HG02885 (cell line): ENCODE measurements around the gene MSL3B.

Experiments used
- ATAC-seq: cut with Tn5 transposase; IDR thresholded peaks from one replicate; pipeline ENCODE4 v1.9.1; 2021; ENCODE audit warnings: mild to moderate bottlenecking; ENCODE audit not compliant: unreplicated experiment, poor library complexity

MSL3B gene

DNA sequence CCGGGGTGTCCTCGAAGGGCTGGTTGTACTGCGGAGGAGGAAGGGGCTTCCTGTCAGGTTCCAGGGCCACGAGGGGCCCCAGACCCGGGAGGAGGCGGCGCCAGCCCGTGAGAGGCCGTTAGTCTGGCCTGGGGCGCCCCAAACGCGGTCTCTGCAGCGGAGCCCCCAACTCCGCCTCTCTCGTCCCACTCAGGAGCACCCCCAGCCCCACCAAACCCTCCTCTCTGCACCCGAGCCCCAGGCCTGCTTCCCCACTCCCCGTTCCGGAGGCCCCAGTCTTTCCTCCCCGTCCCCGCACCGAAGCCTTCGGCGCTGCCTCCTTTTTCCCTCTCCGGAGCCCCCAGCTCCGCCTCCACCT is 14.3 kb downstream of the MSL3B start:
- no peak for ATAC-seq

GRCh38 chr2:233853353-233853752 is 14.8 kb downstream of the MSL3B start:
- ATAC-seq, result no peak

GRCh38 chr2:233852056-233852455 is 16.1 kb downstream of the MSL3B start:
- no peak for ATAC-seq

GRCh38 chr2:233851169-233851568 is 17.0 kb downstream of the MSL3B start:
- ATAC-seq, result no peak

- no peak for ATAC-seq
Observed at GRCh38 chr2:233850745-233851144, 17.4 kb downstream of the MSL3B start.

DNA sequence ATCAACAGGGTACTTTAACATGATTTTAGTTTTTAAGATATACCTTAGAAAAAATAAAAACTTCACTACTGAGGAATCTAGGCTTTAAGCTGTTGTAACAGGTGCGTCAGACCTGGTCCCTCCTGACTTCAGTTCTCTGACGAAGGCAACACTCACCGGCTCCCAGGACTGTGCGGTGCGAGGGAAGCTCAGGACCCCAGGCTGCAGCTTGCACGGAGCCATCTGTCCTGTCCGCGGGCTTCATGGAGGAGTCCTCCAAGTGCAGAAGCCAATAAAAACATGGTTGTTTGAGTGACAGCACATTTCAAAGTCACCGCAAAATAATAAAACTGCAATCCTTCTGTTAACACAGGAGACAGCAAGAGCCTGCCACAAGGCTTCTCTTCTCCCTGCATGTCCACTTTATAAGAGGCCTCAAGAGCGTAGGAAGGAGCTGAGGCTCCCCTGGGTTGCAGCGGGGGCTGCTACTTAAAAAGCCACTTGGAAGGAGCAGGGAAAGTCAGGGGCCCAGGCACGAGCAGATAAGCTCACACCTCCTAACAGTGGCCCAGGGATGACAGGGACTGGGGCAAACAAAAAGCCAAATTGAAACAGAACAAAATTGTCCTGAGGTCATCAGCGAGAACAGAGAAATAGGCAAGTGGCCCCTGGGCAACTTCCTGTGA is 18.4 kb downstream of the MSL3B start:
- ATAC-seq, result no peak

GRCh38 chr2:233848276-233848675 is 19.9 kb downstream of the MSL3B start:
- no peak for ATAC-seq

DNA sequence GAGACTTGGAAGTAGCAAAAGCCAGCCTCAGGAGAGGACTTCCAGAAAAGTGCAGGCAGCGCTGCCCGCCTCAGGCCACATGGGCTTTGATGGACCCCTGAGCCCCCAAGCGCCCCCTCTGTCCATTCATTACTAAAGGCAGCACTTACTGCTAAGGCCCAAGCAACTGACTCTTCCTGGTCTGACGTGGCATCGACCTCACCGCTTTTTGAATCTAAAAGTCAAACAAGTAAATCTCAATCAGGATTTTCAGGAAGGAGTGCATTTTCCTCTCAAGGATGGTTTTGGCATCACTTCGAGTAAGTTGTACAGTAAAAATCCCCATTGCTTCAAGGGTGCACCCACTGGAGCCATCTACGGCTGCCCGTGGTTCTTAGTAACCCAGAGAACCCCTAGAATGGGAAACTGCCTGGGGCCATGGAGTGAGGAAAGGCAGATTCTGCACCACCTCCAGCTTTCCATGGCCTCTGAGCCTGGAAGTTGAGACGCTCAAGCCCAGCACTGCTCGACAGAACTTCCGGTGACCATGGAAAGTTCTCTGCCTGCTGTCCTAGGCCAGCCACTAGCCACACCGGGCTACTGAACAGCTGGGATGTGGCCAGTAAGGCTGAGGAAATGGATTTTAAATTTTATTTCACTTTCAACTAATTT is 20.8 kb downstream of the MSL3B start:
- no peak for ATAC-seq

GRCh38 chr2:233846387-233847247 is 21.6 kb downstream of the MSL3B start:
- no peak for ATAC-seq

- no peak for ATAC-seq
Observed at GRCh38 chr2:233845301-233846060, 22.7 kb downstream of the MSL3B start.

- no peak for ATAC-seq
Observed at GRCh38 chr2:233844836-233845235, 23.4 kb downstream of the MSL3B start.

DNA sequence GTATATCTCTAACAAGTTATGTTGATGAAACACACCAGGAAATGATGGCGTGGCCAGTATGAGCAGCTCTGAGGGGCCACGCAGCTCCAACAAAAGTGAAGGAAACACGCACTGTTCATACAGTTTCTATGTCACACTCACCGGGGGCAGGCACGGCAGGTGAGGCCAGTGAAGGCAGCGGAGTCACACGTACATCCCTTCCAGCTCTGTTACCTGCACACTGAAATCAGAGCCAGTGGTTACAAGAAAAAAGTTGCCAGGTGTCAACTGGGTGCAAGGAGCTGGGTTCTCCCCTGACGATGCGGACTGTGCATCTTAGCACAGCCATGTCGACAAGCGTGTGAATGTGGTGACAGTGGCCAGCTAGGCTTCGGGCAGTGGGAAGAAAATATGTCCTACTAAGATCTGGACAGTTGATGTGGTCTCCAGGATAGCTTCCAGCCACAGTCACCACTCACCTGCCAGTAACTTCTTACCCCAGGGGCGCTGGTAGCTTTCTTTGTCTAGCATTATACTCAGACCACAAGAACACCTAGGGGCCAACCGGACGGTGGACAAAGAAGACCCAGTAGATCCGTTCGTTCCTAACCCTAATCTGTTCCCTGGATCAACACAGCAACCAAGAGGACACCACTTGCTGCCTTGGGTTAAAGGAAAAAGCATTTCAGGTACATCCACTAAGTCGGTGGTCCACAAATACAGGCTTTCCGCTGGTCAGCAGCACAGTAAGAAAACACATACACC is 23.9 kb downstream of the MSL3B start:
- ATAC-seq, result no peak

- ATAC-seq, result no peak
Observed at GRCh38 chr2:233841183-233841582, 27.0 kb downstream of the MSL3B start.

- ATAC-seq, result no peak
Observed at GRCh38 chr2:233840520-233840919, 27.7 kb downstream of the MSL3B start.

DNA sequence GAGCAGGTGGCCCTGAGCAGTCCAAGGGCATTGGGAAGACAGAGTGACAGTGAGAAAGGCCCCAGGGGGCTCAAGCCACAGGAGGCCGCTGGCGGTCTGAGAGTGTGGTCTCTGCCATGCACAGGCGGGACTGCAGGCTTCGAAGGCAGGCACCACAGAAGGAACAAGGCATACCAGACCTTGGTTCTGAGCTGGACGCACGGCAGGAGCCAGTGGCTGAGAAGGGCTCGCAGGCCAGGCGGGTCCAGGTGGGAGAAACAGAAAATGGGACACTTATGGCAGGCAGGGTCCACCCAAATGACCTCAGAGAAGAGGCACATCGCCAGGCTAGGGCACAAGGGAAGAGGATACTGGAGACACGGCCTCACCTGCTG is 28.8 kb downstream of the MSL3B start:
- ATAC-seq, result no peak

- no peak for ATAC-seq
Observed at GRCh38 chr2:233838726-233839446, 29.3 kb downstream of the MSL3B start.

DNA sequence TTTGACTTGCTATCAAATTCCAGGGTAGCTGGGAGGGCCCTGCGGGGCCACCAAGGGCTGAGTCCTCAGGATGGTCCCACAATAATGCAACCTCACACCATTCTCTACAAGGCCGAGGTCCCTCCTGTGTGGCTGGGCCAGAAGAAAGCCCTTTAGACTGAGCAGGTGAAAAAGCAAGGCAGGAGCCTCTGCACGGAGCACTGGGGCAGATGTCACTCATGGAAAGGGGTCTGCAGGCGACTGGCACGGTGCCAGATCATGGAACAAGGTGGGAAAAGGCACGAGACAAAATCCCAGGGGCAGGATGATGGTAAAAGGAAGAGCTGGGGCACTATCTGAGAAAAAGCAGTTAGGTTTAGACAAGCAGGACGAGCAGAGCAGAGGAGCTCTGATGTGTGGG is 29.9 kb downstream of the MSL3B start:
- ATAC-seq, result no peak

DNA sequence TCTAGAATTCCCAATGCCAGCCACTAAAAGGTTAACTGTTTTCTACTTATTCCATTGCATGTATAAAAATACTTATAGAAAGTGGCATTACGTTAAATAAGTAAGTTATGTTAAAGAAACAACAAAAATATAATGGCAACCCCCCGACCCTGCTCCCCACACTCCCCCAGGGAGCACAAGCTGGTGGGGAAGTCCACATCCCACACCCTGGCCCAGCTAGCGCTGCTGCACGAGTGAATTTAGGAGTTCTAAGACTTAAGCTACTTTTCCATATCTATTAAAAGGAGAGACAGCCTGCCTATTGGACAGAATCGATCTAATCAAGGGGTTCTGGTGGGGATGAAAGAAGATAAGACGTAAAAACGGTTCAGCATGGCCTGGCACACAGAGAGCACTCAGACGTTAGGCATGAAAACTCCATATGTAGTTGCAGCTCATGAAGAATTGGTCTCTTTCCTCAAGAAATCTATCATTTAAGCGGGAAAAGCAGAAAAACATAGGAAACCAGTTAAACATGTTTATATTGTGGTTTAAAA is 30.4 kb downstream of the MSL3B start:
- ATAC-seq, result no peak

- ATAC-seq, result no peak
Observed at GRCh38 chr2:233836359-233836758, 31.8 kb downstream of the MSL3B start.
